ENCODE data around the gene EFEMP2.

EFEMP2 gene

DNA sequence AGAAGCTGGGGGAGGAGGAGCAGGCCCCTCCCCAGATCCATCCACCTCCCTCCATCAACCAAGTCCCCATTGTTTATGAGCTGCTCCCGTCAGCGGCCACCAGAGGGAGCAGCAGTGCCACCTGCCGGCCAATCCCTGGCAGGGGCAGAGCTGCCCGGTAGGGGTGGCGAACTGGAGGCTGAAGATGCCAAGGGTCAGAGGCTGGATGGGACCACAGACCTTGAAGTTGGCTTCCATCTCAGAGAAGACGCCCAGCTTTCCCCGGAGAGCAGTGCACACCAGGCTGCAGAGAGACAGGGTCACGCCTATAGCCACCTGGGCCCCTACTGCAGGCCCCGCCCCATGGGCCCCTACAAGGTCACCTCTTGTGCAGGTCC is 12.1 kb upstream of the EFEMP2 start:
- DNase-seq = peak; percentile 85

DNA sequence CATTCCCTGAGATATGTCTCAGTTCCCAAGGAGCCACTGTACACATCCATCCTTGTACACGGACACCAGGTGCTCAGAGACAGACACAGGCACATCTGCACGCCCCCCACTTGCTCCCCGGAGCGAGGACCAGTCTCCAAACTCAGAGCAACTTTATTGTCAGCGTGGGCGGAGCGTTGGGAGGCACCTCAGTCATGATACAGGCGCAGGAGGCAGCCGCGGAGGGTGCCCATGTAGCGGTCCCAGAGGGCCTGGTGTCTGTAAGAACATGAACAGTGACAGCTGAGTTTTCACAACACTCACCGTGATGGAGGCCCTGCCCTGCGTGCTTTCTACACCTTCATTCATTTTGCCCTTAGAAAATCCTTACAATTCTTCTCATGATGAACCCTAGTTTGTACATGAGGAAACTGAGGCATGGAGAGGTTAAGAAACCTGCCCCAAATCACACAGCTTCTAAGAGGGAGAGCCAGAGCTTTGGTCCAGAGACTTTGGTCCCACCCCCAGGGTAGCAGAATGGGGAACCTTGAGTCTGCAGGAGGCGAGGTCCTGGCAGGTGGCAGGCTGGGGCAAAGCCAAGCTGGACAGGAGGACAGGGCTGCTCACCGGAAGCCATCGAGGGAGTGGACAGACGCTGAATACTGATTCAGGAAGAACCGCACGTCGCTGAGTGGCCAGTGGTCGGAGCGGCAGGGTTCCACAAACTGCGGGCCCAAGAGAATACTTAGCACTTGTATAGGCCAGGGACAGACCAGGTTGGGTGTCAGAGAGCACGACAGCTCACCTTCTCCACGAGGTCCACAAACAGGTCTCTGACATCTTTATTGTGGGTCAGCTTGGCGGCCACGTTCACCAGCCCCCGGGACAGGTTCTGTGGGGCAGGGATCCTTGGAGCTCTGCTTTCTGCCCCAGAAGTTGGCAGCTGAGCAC is 11.5 kb upstream of the EFEMP2 start:
- DNase-seq = peak; percentile 46

DNA sequence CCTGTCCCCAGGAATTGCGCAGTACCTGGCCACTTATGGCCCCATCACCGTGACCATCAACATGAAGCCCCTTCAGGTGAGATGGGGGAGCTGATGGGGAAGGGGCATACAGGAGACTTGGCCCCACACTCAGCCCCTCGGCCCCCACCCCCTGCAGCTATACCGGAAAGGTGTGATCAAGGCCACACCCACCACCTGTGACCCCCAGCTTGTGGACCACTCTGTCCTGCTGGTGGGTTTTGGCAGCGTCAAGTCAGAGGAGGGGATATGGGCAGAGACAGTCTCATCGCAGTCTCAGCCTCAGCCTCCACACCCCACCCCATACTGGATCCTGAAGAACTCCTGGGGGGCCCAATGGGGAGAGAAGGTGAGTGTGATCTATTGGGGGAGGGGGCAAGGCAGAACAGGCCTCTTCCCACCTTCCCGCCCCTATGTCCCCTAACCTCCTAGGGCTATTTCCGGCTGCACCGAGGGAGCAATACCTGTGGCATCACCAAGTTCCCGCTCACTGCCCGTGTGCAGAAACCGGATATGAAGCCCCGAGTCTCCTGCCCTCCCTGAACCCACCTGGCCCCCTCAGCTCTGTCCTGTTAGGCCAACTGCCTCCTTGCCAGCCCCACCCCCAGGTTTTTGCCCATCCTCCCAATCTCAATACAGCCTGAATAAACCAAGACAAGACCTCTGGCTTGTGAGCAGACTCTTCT is 10.6 kb upstream of the EFEMP2 start:
- DNase-seq = no peak

DNA sequence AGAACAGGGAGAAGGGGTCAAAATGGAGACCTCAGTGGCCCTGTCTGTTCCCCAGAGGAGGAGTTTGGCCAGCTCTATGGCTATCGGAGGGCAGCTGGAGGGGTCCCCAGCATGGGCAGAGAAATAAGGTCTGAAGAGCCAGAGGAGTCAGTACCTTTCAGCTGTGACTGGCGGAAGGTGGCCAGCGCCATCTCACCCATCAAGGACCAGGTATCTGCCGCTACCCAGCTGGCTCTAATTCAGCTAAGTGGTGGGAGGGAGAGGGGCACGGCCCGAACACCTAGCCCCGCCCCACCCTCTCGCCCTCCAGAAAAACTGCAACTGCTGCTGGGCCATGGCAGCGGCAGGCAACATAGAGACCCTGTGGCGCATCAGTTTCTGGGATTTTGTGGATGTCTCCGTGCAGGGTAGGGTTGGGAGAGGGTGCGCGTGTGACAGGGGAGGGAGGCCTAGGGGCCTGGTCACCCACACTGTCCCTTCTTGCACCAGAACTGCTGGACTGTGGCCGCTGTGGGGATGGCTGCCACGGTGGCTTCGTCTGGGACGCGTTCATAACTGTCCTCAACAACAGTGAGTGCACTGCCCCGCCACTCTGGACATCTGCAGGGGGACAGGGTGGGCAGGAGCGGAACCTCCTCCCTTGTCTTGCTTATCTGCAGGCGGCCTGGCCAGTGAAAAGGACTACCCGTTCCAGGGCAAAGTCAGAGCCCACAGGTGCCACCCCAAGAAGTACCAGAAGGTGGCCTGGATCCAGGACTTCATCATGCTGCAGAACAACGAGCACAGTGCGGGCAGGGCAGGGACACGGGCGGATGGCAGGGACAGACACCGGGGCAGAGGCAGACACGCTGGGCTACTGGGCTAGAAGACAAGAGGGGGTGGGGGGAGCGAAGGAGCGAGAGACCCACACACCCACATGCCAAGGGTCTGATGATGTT is 9.8 kb upstream of the EFEMP2 start:
- peak; percentile 37 for DNase-seq

DNA sequence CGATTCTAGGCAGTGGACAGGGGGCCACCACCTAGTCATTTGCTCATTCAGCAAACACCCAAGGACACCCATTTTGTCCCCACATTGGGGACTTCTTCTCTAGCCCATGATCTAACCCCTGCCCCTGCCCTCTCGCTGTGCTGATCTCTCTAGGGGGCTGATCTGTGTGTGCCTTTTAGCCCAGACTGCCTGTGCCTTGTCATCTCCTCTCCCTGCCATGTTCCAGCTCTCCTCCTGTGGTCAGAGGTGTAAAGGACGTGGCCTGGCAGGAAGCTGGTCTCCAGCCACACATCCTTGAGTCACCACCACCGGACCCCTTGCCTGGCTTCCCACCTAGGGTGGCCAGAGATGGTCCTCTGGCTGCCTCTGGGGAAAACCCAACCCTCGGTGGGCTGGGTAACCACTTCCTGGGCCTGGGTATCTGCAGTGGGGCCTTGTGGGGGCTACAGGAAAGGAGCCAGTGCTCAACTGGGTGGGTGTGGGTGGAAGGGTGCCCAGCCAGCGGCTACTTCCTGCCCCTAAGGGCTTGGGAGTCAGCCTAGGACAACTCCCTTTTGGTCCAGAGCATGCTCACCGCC is 8.3 kb upstream of the EFEMP2 start:
- DNase-seq = no peak

DNA sequence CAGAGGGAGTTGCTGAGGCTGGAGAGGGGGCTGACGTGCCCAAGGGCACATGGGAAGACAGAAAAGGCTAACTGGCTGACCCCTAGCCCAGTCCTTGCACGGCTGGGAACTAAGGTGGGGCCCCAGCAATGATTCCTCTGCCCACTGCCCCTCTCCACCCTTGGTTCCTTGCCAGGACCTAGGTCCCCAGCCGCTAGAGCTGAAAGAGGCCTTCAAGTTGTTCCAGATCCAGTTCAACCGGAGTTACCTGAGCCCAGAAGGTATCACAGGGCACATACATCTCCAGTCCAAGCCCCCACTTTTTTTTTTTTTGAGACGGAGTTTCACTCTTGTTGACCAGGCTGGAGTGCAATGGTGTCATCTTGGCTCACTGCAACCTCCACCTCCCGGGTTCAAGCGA is 7.4 kb upstream of the EFEMP2 start:
- no peak for DNase-seq

DNA sequence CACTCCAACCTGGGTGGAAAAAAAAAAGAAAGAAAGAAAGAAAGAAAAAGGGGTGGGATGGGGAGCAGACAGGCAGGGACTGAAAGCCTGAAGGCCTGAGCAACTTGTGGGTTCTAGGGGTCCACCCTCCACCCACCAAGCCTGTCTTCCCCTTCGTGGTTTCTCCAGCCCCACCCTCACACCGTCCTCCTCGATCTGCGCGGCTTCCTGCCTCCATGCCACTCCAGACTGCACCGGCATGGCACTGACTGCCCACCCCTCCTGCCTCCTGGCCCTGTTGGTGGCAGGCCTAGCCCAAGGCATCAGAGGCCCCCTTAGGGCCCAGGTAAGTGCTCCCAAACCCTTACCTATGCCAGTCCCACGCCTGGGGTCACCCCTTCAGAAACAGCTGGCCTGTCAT is 7.0 kb upstream of the EFEMP2 start, which contains the start of gene CTSW:
Gene CTSW, plus strand, starts transcription at position 221 of the 400 bp plus-strand sequence. Its CDS starts 18 bp downstream, at position 239.
- DNase-seq = no peak

DNA sequence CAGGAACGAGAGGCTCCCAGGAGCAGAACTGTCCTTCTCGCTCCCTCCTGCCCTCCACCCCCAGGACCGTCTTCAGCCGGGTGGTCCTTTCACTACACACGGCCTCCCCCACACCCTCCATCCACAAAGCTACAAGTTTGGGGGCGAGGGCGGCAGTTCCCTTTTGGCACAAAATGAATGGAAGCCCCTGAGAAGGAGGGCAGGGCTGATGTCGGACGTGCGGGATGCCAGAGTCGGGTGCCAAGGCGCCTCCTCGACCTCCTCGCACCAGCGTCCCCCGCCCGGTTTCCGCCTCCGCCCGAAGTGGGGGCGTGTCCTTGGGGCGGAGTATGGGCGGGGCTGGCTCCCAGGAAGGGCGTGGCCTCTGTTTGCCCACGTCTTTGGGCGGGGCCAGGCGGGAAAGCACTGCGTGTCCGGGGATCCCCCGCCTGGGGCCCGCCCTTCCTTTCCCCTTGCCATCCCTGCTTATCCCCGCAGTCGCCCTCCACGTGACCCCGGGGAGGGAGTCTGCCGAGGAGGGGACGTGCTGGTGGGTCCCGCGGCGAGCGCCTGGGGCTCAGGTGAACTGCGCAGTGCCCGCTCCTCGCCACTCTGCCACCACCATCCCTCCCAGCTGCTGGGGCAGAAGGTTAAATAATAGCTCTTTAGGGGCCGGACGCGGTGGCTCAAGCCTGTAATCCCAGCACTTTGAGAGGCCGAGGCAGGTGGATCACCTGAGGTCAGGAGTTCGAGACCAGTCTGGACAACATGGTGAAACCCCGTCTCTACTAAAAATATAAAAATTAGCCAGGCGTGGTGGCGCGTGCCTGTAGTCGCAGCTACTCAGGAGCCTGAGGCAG is 937 bp upstream of the EFEMP2 start:
- peak; percentile 97 for DNase-seq

DNA sequence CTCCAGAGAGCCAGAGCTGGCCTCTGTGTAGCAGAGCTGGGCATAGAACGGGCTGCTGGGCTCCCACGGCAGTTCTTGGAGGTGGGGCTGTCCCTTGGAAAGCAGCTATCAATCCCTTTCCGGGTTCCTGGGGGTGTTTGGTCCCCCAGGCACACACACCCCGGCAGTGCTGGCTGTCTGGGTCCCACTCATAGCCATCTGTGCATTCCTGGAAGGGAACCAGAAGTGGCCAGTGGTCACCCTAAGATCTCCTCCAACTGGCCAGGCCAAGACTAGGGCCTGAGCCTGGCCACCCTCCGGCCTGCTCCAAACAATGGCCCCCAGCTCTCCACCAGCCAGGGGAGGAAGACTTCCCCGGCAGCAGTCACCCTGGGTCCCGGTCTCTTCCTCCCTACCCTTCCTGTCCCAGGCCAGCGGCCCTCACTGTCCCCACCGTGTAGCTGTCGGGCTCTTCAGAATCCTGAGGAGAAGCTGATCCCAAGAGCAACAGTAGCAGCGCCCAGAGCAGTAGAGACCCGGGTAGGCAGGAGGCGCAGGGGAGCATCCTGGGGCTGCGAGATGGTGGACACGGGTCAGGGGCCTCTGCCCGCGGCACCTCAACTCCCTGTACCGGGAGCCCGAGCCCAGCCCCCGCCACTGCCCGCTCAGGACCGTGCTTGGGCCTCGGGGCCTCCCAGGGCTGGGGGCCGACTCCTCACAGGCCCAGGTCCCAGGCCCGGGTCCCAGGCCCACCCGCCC is 620 bp downstream of the EFEMP2 start:
- DNase-seq = no peak

DNA sequence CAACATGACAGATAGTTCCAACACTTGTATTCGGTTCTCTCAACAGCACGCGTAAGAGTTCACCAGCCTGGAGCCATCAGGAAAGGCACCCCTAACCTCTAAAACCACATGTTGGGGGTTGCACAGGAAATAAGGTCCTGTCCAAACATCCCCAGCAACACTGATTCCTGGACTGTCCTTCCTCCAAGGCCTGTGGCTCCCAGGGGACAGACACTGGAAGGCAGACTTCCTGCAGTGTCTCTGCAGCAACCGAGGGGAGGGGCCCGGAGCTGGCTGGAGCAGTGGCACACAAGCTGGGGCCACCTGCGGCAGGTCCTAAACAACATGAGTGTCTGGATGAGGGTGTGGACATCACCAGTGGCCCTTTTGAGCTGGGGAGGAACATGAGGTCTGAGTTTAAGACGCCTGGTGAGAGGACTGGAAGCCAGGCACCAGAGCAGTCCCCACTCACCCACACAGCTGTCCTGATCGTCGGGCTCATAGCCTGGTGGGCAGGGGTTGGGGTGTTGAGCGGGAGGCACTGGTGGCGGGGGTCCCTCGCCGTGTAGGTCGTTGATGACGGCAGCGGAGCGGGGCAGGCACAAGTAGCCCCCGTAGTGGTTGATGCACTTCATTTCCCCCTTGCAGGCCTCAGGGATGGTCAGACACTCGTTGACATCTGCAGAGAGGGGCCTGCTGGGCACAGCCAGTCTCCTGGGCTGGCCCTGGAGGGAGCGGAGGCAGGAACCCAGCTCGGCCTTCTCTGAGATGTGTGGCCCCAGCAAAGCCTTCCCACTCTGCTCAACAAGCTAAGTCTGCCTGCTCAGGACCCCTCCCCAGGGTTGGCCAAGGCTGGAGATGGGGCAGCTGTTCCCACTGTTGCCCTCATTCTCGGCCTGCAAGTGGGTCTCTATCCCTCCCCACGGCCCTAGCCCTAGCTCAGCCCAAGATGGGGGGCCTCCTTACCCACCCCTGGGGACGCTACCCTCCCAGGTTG is 1.6 kb downstream of the EFEMP2 start:
- DNase-seq = no peak

DNA sequence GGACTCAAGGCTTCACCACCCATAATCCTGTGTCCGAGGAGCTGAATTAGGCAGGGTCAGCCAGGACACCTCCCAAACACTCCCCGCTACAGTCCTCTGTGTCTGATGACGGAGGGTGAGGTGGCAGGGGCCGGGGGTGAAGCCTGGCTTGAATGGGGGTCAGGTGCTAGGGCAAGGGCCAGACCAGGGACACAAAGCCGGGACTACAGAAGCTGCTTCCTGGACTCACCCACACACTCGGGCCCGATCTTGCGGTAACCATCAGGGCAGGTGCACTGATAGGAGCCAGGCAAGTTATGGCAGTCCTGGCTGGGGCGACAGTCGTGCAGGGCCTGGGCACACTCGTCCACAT is 2.3 kb downstream of the EFEMP2 start:
- DNase-seq = no peak

DNA sequence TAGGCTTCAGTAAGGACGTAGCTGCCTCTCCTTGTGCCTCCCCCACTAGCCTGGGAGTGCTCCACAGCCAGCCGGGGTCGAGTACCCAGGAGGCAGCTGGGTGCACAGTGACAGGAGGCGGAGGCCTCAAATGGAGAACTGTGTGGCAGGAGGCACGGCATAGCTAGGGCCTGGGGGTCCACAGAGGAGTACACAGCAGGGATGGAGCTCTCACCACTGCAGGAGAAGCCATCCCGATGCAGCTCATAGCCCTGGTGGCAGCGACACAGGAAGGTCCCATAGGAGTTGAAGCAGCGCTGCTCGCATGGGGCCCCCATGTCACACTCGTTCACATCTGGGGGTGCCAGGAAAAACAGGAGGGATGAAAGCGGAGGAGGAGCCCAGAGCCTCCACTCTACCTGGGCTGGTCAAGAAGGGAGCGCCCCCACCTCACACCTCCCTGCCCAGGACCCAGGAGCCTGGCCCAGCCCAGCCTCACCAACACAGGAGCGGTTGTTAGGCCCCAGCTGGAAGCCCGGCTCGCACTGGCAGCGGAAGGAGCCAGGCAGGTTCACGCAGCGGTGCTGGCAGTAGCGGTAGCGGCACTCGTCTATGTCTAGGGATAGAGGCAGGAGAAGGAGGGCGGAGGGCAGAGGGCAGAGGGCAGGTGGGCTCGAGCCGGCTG is 2.8 kb downstream of the EFEMP2 start:
- DNase-seq = no peak

DNA sequence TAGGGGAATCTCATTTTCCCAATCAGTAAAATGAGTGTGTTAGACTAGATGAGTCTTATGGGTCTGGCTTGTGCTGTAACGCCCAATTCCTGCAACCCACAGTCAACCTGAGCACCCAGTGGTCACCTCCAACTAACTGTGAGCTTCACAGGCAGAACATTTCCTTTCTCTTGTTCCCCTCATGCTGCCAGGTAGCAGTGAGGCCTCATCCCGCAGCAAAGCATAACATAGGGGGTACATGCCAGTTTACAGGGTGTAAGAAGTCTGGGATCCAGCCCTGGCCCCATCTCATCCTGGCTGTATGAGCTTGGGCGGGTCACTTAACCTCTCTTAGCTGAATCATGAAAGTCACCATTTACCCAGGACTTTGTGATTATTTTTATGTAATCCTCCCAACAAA is 3.7 kb downstream of the EFEMP2 start:
- DNase-seq = no peak

DNA sequence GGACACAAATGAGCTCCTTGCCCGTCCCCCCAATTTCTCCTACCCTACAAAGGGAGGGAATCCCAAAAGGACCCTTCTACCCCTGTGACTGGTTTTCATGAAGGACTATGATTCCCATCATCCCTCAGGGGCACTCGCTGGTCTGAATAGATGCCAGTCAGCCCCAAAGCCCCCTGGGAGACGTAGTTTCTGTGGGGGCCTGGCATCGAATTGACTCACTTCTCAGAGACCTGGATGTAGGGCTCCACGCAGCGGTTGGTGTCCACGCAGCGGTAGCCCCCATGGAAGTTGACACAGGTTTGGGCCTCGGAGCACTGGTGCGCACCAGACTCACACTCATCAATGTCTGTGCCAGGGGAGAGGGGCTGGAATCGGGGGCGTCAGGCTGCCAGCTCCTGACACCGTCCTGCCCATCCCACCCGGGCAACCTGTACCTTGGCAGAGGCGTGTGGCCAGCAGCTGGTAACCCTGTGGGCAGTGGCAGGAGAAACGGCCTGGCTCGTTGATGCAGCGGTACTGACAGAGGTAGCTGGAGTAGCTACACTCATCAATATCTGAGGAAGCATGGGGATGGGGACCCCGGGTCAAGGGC is 4.4 kb downstream of the EFEMP2 start:
- peak; percentile 45 for DNase-seq

DNA sequence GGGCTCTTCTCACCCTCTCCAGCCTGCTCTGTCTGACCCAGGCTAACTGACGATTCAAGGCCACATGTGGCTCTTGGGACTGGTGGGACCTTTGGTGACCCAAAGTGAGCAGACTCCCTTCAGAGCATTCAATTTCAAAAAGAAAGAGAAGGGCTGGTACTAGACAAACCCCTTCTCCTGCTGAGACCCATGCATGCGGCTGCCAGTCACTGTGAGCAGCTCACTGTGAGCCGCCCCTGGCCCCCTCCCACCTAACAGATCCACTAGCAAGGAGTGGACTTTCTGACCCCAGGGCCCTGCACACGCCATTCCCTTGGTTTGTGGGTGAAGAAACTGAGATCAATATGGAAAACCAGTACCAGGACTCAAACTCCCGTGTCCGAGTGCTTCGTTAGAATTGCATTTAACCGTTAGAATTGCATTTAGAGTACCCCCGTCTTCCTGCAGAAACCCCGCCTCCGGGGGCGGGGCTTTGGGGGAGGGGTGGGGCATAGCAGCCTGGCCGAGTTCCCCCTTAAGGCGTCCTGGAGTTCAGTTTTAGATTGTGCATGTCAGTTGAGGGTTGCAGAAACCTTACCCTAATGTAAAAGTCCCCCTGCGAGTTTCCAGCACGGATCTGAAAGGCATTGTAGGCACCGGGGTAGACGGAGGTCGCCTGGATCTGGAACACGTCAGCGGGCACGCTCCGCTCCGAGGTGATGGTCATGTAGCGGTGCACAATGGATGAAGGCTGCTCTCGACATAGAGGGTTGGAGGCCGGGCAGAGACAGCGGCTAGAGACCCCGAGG is 5.1 kb downstream of the EFEMP2 start:
- DNase-seq = peak; percentile 58

DNA sequence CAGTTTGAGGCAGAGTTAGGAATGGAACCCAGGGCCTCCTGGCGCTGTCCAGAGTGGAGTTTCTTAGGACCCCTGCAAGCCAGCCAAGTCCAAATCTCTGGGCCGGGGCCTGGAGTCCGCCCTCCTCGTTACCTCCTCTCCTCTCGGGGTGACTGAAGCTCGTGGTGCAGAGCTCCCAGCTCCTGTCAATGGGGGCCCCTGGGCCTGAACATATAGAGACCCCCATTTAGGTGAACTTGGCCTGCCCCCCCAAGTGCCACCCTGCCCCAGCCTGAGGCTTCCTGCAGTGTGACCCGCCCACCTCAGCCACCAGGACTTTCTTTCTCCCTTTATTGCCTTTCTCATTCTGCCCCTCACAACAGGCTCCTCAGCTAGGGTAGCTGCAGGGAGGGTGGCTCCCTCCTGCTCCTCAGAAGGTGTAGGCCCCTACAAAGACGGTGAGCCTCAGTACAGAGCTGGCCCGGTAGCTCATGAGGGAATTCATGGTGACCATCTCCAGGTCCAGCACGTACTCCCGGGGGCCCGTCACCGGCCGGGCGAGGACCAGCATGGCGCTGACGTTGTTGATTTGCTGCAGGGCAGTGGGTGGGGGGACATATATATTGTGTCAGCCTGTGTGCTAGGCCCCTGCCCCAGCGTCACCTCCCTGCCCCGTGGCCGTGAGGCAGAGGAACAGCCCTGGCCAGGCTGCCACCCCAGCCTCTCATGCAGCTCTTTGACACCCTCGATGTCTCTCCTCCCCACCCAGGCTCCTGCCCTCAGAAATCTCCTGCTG is 5.9 kb downstream of the EFEMP2 start:
- peak; percentile 38 for DNase-seq

DNA sequence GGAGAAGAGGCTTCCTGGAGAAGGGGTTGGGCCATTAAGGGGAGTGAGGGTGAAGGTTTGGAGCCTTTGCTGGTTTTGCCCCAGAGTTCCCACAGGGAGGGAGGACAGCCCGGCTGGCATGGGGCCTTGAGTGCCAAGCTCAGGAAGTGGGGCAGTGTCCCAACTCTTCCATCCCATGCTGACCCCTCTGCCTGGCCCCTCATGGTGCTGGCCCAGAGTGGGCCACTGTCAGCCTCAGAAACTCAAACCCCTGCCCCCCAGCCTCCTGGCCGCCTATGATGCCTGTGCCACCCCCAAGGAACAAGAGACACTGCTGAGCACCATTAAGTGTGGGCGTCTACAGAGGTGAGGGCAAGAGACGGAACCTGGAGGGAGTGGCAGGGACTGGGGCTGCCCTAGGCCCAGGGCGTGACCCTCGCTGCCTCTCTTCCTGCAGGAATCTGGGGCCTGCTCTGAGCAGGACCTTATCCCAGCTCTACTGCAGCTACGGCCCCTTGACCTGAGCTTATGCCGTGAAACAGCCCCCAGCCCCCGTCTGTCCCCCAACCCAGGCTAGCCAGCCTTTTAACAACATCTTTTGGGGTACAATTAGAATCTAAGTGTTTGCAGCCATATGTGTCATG is 6.9 kb downstream of the EFEMP2 start:
- peak; percentile 39 for DNase-seq
